SK-N-MC (cell line): Measurements from ENCODE around the gene C10orf71.

Source experiments
- EZH2 ChIP-seq: fragments of 200-600 bp; sonication (generic); IDR thresholded peaks from one replicate; pipeline ENCODE4 v1.6.1; 2017; ENCODE audit warnings: antibody characterized with exemption
- FOXP2 ChIP-seq: optimal IDR thresholded peaks from 2 replicates; pipeline ENCODE3; 2011; ENCODE audit warnings: mild to moderate bottlenecking, moderate library complexity; ENCODE audit not compliant: insufficient read depth; ENCODE audit errors: extremely low read length, control extremely low read depth
- POLR2AphosphoS5 ChIP-seq: IDR thresholded peaks from 2 replicates; pipeline ENCODE4 v1.6.1; 2012; ENCODE audit warnings: mild to moderate bottlenecking, low read depth, low read length, borderline replicate concordance

DNA sequence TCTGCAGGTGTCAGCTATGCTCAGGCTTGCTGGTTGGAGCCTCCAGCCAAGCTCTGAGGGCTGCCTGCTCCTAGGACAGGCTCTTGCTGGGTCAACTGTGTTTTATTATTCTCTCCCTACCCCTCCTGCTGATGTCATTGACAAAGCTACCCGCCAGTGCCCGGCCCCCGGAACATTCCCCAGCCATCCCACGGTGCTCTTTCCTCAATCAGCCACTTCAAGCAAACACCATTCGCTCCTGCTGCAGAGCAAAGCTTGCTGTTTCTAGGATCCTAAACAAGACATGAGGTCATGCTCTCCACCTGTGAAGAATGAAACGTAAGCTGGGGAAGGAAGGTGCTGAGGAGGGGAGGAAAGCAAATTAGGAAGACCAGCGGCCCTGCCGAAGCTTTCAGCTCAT, 2.1 kb upstream of the C10orf71 start:
- no peak for TF ChIP-seq POLR2AphosphoS5
- no peak for TF ChIP-seq EZH2
- no peak for TF ChIP-seq FOXP2
